KMS-11 (cell line): ENCODE data around the gene UMODL1.

ENCODE experiments used
- H2AFZ ChIP-seq: fragments of 200-600 bp; sonication (generic); 2 replicates; pipeline ENCODE4 v1.6.1; 2016; ENCODE audit warnings: antibody characterized with exemption, mixed run types, low read depth
- H3K27ac ChIP-seq: fragments of 200-600 bp; sonication (generic); 2 replicates; pipeline ENCODE4 v1.6.1; 2016; ENCODE audit warnings: mild to moderate bottlenecking, mixed run types
- H3K27me3 ChIP-seq: fragments of 200-600 bp; sonication (generic); 2 replicates; pipeline ENCODE4 v1.6.1; 2017; ENCODE audit warnings: mild to moderate bottlenecking, low read depth, mixed run types, moderate library complexity; ENCODE audit not compliant: insufficient read depth
- H3K36me3 ChIP-seq: fragments of 200-600 bp; sonication (generic); 2 replicates; pipeline ENCODE4 v1.6.1; 2017; ENCODE audit warnings: mild to moderate bottlenecking, mixed run types; ENCODE audit not compliant: insufficient read depth
- H3K4me1 ChIP-seq: fragments of 200-600 bp; sonication (generic); 2 replicates; pipeline ENCODE4 v1.6.1; 2016; ENCODE audit warnings: mild to moderate bottlenecking, low read depth, mixed run types; ENCODE audit not compliant: poor library complexity, severe bottlenecking
- H3K4me2 ChIP-seq: fragments of 200-600 bp; sonication (generic); 2 replicates; pipeline ENCODE4 v1.7.0; 2016; ENCODE audit warnings: mild to moderate bottlenecking, mixed run types
- H3K4me3 ChIP-seq: fragments of 200-600 bp; sonication (generic); IDR thresholded peaks from 2 replicates; pipeline ENCODE4 v1.6.1; 2017; ENCODE audit warnings: low read depth, low read length, mixed read lengths; ENCODE audit not compliant: insufficient read depth
- H3K79me2 ChIP-seq: fragments of 200-600 bp; sonication (generic); 2 replicates; pipeline ENCODE4 v1.6.1; 2016; ENCODE audit warnings: low read depth, mixed run types; ENCODE audit not compliant: insufficient read depth
- H3K9ac ChIP-seq: fragments of 200-600 bp; sonication (generic); 2 replicates; pipeline ENCODE4 v1.6.1; 2016; ENCODE audit warnings: mild to moderate bottlenecking, mixed run types
- H4K20me1 ChIP-seq: fragments of 200-600 bp; sonication (generic); 2 replicates; pipeline ENCODE4 v1.6.1; 2016; ENCODE audit warnings: mild to moderate bottlenecking, mixed run types; ENCODE audit not compliant: insufficient read depth
- CTCF ChIP-seq: fragments of 200-600 bp; sonication (generic); conservative IDR thresholded peaks from 2 replicates; pipeline ENCODE4 v1.6.1; 2017; ENCODE audit warnings: low read depth, mild to moderate bottlenecking, antibody characterized with exemption, low read length, moderate library complexity, mixed read lengths

The UMODL1 gene

GRCh38 chr21:42085246-42086077, 14.3 kb downstream of the UMODL1 start:
- Histone ChIP-seq H2AFZ (no peak overlapping the region), H3K4me2 (no peak overlapping the region), H3K27ac (no peak overlapping the region), H3K79me2 (no peaks in the 10 kb centered on the region), H3K4me1 (peaks cover 5% of the 10 kb centered on the region), H4K20me1 (no peaks in the 10 kb centered on the region), H3K9ac (no peak overlapping the region), H3K27me3 (peaks cover 4% of the 10 kb centered on the region; the same call in 1 of the 2 replicates), H3K36me3 (no peaks in the 10 kb centered on the region), H3K4me3 (no peak overlapping the region)
- TF ChIP-seq CTCF = no peak

- no peak for TF ChIP-seq CTCF
- Histone ChIP-seq H3K27me3 (no peaks in the 10 kb centered on the region; the same call in 1 of the 2 replicates), H3K4me3 (no peak overlapping the region), H3K4me1 (peaks cover 5% of the 10 kb centered on the region), H4K20me1 (no peaks in the 10 kb centered on the region), H2AFZ (no peak overlapping the region), H3K4me2 (no peak overlapping the region), H3K27ac (no peak overlapping the region), H3K79me2 (no peaks in the 10 kb centered on the region), H3K36me3 (no peaks in the 10 kb centered on the region), H3K9ac (no peak overlapping the region)
These were observed 15.9 kb downstream of the UMODL1 start for GRCh38 chr21:42086969-42087368.

- Histone ChIP-seq H3K27me3 (no peaks in the 10 kb centered on the region; the same call in 1 of the 2 replicates), H3K4me1 (peaks cover 5% of the 10 kb centered on the region), H3K4me2 (no peak overlapping the region), H3K9ac (no peak overlapping the region), H4K20me1 (no peaks in the 10 kb centered on the region), H3K36me3 (no peaks in the 10 kb centered on the region), H3K4me3 (no peak overlapping the region), H3K79me2 (no peaks in the 10 kb centered on the region), H2AFZ (no peak overlapping the region), H3K27ac (no peak overlapping the region)
- no peak for TF ChIP-seq CTCF
These were observed 17.0 kb downstream of the UMODL1 start for GRCh38 chr21:42088148-42088547.

GRCh38 chr21:42088658-42089057, 17.5 kb downstream of the UMODL1 start:
- H3K27me3 ChIP-seq = no peaks in the 10 kb centered on the region; the same call in 1 of the 2 replicates
- H3K79me2 ChIP-seq = no peaks in the 10 kb centered on the region
- H2AFZ ChIP-seq = no peak overlapping the region
- no peak overlapping the region for H3K27ac ChIP-seq
- no peak overlapping the region for H3K4me3 ChIP-seq
- no peak for TF ChIP-seq CTCF
- no peaks in the 10 kb centered on the region for H4K20me1 ChIP-seq
- H3K4me2 ChIP-seq = no peak overlapping the region
- H3K9ac ChIP-seq = no peak overlapping the region
- no peaks in the 10 kb centered on the region for H3K36me3 ChIP-seq
- H3K4me1 ChIP-seq = peaks cover 5% of the 10 kb centered on the region
